ENCODE measurements around the gene MRPS5. TPM values are rescaled to one million over a fixed set of nuclear protein-coding genes. Genes with fewer than 3 reads are reported as not detected.
"Not testable (repeated sequence)": the region's sequence is repeated elsewhere in the genome, so short reads cannot be mapped to it uniquely, and the experiment has no call there.

The MRPS5 gene
- total RNA-seq, 4 donors from 2014 or later, result 53.4 to 106 (median 68.7) TPM

DNA sequence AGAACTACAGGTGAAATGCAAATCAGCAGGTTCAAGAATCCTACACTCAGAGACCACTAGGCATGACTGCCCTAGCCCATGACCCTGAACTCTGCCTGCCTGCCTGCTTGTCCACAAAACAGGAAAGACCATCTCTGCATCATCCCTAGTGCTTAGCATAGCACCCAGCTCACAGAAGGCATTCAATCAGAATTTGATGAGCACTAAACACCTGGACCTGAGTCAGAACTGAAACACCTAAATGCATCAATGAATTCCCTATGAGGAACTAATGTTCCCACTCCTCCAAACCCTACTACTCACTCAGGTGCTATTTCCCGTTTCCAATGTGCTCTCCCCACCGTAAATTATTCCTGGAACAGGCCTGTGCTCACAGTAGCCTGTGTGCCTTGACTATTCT lies 21.7 kb downstream of the MRPS5 start:
- in situ Hi-C loops (cut with MboI; ENCODE audit: low sequenced_read_pairs in 4 of 4), result no loop called here
- H3K9me3 ChIP-seq, result no peaks in the 10 kb centered on the region
- peaks cover 0 to 66% of the 10 kb centered on the region in 2 donors for H3K36me3 ChIP-seq

DNA sequence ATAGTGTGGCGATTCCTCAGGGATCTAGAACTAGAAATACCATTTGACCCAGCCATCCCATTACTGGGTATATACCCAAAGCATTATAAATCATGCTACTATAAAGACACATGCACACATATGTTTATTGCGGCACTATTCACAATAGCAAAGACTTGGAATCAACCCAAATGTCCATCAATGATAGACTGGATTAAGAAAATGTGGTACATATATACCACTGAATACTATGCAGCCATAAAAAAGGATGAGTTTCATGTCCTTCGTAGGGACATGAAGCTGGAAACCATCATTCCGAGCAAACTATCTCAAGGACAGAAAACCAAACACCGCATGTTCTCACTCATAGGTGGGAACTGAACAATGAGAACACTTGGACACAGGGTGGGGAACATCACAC lies 23.3 kb downstream of the MRPS5 start:
- in situ Hi-C loops (cut with MboI; ENCODE audit: low sequenced_read_pairs in 4 of 4); H3K27ac ChIP-seq; DNase-seq; ATAC-seq; intact Hi-C loops (cut with DNase I; ENCODE audit: low total_unique reads); H3K9me3 ChIP-seq; H3K4me1 ChIP-seq; H3K27me3 ChIP-seq; H3K4me3 ChIP-seq: not testable (repeated sequence)
- H3K36me3 ChIP-seq, result peaks cover 0 to 51% of the 10 kb centered on the region in 2 donors

More for the DNA sequence above, 21.7 kb downstream of the MRPS5 start:
- no peak overlapping the region for H3K4me3 ChIP-seq
- H3K27me3 ChIP-seq, result no peaks in the 10 kb centered on the region
- H3K4me1 ChIP-seq, result no peaks in the 10 kb centered on the region
- ATAC-seq (no peak), DNase-seq (no peak)
- H3K27ac ChIP-seq, result no peak overlapping the region
- TF ChIP-seq POLR2A (IDR thresholded peaks at IDR 0.05), result no peak
- TF ChIP-seq, protein P1, sequence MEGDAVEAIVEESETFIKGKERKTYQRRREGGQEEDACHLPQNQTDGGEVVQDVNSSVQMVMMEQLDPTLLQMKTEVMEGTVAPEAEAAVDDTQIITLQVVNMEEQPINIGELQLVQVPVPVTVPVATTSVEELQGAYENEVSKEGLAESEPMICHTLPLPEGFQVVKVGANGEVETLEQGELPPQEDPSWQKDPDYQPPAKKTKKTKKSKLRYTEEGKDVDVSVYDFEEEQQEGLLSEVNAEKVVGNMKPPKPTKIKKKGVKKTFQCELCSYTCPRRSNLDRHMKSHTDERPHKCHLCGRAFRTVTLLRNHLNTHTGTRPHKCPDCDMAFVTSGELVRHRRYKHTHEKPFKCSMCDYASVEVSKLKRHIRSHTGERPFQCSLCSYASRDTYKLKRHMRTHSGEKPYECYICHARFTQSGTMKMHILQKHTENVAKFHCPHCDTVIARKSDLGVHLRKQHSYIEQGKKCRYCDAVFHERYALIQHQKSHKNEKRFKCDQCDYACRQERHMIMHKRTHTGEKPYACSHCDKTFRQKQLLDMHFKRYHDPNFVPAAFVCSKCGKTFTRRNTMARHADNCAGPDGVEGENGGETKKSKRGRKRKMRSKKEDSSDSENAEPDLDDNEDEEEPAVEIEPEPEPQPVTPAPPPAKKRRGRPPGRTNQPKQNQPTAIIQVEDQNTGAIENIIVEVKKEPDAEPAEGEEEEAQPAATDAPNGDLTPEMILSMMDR (IDR thresholded peaks at IDR 0.05 in 4 of 5, conservative IDR thresholded peaks at IDR 0.05 in 1 of 5), result no peak
- intact Hi-C loops (cut with DNase I; ENCODE audit: low total_unique reads), result no loop called here

DNA sequence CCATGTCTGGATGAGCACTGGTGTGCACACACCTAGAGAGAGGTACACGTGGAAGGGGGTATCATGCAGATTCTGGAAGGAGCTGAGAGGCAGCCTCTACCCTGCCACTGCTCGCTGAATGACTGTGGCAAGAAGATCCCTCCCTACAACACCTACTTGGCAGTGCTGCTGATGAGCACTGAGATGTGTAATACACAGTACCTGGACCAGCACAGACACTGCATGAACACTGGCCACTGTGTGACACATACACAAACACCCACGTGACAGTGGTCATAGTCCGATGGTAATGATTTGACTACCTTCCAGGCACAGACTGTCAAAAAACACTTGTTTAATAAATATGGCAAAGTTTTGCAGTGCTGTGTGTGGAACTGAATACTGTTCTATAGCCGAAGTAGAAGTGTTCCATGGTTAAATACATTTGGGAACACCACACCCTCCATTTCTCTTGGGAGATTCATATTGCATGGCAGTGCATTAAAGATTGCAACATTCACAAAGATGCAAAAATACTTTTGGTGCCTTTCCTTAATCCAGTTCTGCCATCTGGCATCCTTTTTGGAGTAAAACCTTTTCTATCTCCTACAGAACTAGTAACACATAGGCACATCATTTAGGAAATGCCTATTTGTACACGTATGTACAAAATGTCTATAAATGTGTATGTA lies 29.6 kb downstream of the MRPS5 start:
- Histone ChIP-seq H3K27me3 (no peaks in the 10 kb centered on the region), H3K27ac (no peak overlapping the region), H3K4me1 (no peaks in the 10 kb centered on the region), H3K9me3 (no peaks in the 10 kb centered on the region), H3K36me3 (peaks cover 0 to 48% of the 10 kb centered on the region in 2 donors), H3K4me3 (no peak overlapping the region)
- TF ChIP-seq POLR2A (IDR thresholded peaks at IDR 0.05), result no peak
- TF ChIP-seq, protein P1 (IDR thresholded peaks at IDR 0.05 in 4 of 5, conservative IDR thresholded peaks at IDR 0.05 in 1 of 5), result no peak
- ATAC-seq, result no peak
- no peak for DNase-seq
- in situ Hi-C loops (cut with MboI; ENCODE audit: low sequenced_read_pairs in 4 of 4) (no loop called here), intact Hi-C loops (cut with DNase I; ENCODE audit: low total_unique reads) (no loop called here)

DNA sequence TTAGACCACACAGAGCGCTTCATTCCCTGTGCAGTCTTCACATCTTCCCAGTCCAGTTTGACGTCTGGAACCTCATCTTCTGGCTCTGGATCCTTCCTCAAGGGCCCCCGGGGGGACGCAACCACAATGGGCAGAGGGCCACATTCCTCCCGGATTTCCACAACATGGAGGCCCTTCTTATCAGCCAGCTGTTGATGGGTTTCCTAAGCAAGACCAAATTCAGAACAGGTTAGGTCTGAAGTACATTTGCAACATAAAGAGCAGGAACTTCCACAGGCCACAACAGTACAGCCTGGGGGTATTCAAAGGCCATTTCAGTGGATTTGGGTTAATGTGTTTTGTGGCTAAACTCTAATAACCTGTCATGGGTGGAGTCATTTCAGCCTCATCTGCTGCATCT lies 34.2 kb downstream of the MRPS5 start:
- Histone ChIP-seq H3K4me1 (no peaks in the 10 kb centered on the region), H3K9me3 (no peaks in the 10 kb centered on the region), H3K27ac (no peak overlapping the region), H3K36me3 (peaks cover 4 to 62% of the 10 kb centered on the region in 2 donors), H3K4me3 (no peak overlapping the region), H3K27me3 (no peaks in the 10 kb centered on the region)
- in situ Hi-C loops (cut with MboI; ENCODE audit: low sequenced_read_pairs in 4 of 4) (no loop called here), intact Hi-C loops (cut with DNase I; ENCODE audit: low total_unique reads) (no loop called here)
- DNase-seq (no peak), ATAC-seq (no peak)
- TF ChIP-seq, protein P1 (IDR thresholded peaks at IDR 0.05 in 4 of 5, conservative IDR thresholded peaks at IDR 0.05 in 1 of 5), result no peak
- no peak for TF ChIP-seq POLR2A (IDR thresholded peaks at IDR 0.05)

DNA sequence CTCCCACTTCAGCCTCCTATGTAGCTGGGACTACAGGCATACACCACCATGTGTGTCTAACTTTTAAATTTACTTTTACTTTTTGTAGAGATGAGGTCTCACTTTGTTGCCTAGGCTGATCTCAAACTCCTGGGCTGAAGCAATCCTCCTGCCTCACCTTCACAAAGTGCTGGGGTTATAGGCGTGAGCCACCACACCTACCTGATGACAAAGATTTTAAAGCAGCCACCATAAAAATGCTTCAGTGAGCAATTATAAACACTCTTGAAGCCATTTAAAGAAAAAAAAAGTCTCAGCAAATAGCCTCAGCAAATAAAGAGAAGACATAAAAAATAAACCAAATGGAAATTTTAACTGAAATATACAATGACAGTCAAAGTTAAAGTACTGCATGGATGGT lies 35.6 kb downstream of the MRPS5 start:
- TF ChIP-seq, protein P1 (IDR thresholded peaks at IDR 0.05 in 4 of 5, conservative IDR thresholded peaks at IDR 0.05 in 1 of 5), result no peak
- no peak for TF ChIP-seq POLR2A (IDR thresholded peaks at IDR 0.05)
- Histone ChIP-seq H3K9me3 (no peaks in the 10 kb centered on the region), H3K27ac (no peak overlapping the region), H3K36me3 (peaks cover 4 to 49% of the 10 kb centered on the region in 2 donors), H3K4me3 (no peak overlapping the region), H3K4me1 (no peaks in the 10 kb centered on the region), H3K27me3 (no peaks in the 10 kb centered on the region)
- in situ Hi-C loops (cut with MboI; ENCODE audit: low sequenced_read_pairs in 4 of 4) (no loop called here), intact Hi-C loops (cut with DNase I; ENCODE audit: low total_unique reads) (no loop called here)
- ATAC-seq (no peak), DNase-seq (no peak)

Measured in gastrocnemius medialis (tissue), 4 donors.